Parathyroid adenoma (tissue), 2 donors: ENCODE data around the gene PNMA6E.
"Not testable (repeated sequence)": the region's sequence is repeated elsewhere in the genome, so short reads cannot be mapped to it uniquely, and the experiment has no call there.

Source experiments
- H2AFZ ChIP-seq: fragments of 300-600 bp; sonication (generic); one replicate; pipeline ENCODE4 v1.7.0; 2017; ENCODE audit warnings: antibody characterized with exemption, mild to moderate bottlenecking
- H3K27ac ChIP-seq: fragments of 300-600 bp; sonication (generic); one replicate; pipeline ENCODE4 v1.7.0; 2017
- H3K27me3 ChIP-seq: fragments of 300-600 bp; sonication (generic); one replicate; pipeline ENCODE4 v1.7.0; 2017; ENCODE audit warnings: low read length; ENCODE audit not compliant: control insufficient read depth, insufficient read depth
- H3K36me3 ChIP-seq: fragments of 300-600 bp; sonication (generic); one replicate; pipeline ENCODE4 v1.7.0; 2017; ENCODE audit warnings: low read length; ENCODE audit not compliant: control insufficient read depth, insufficient read depth
- H3K4me1 ChIP-seq: fragments of 300-600 bp; sonication (generic); one replicate; pipeline ENCODE4 v1.7.0; 2017; ENCODE audit warnings: control low read depth
- H3K4me2 ChIP-seq: fragments of 300-600 bp; sonication (generic); one replicate; pipeline ENCODE4 v1.7.0; 2017; ENCODE audit warnings: low read length
- H3K4me3 ChIP-seq: fragments of 300-600 bp; sonication (generic); one replicate; pipeline ENCODE4 v1.7.0; 2017; ENCODE audit warnings: low read depth, low read length
- H3K79me2 ChIP-seq: fragments of 300-600 bp; sonication (generic); one replicate; pipeline ENCODE4 v1.7.0; 2017; ENCODE audit warnings: control low read depth
- H3K9ac ChIP-seq: fragments of 300-600 bp; sonication (generic); one replicate; pipeline ENCODE4 v1.7.0; 2017; ENCODE audit warnings: mild to moderate bottlenecking
- H3K9me3 ChIP-seq: fragments of 300-600 bp; sonication (generic); one replicate; pipeline ENCODE4 v1.7.0; 2017; ENCODE audit warnings: low read length; ENCODE audit not compliant: control insufficient read depth
- CTCF ChIP-seq: fragments of 300-600 bp; sonication (generic); IDR thresholded peaks from one replicate; pipeline ENCODE4 v1.7.0; 2017; ENCODE audit warnings: antibody characterized with exemption, mild to moderate bottlenecking
- donor health status: primary hyperparathyroidism.

Gene PNMA6E

GRCh38 chrX:153387987-153388721 is 13.0 kb downstream of the PNMA6E start:
- no peak overlapping the region for H3K4me3 ChIP-seq
- no peak for TF ChIP-seq CTCF
- H3K27me3 ChIP-seq, result no peaks in the 10 kb centered on the region
- no peaks in the 10 kb centered on the region for H3K4me1 ChIP-seq
- no peaks in the 10 kb centered on the region for H3K36me3 ChIP-seq
- no peak overlapping the region for H3K4me2 ChIP-seq
- H3K79me2 ChIP-seq, result no peaks in the 10 kb centered on the region
- no peak overlapping the region for H3K9ac ChIP-seq
- H2AFZ ChIP-seq, result no peak overlapping the region
- no peak overlapping the region for H3K27ac ChIP-seq
- H3K9me3 ChIP-seq, result no peaks in the 10 kb centered on the region

- Histone ChIP-seq H3K4me2 (no peak overlapping the region), H3K36me3 (no peaks in the 10 kb centered on the region)
These were observed 13.8 kb downstream of the PNMA6E start for GRCh38 chrX:153387345-153387744.

GRCh38 chrX:153386097-153386496 is 15.1 kb downstream of the PNMA6E start:
- Histone ChIP-seq H3K79me2 (no peaks in the 10 kb centered on the region), H3K27ac (no peak overlapping the region), H3K9ac (no peak overlapping the region), H3K27me3 (no peaks in the 10 kb centered on the region), H3K36me3 (no peaks in the 10 kb centered on the region), H3K4me1 (peaks cover 13% of the 10 kb centered on the region), H3K4me3 (no peak overlapping the region), H3K4me2 (no peak overlapping the region), H3K9me3 (no peaks in the 10 kb centered on the region), H2AFZ (no peak overlapping the region)
- no peak for TF ChIP-seq CTCF

More at GRCh38 chrX:153387345-153387744, 13.8 kb downstream of the PNMA6E start:
- Histone ChIP-seq H3K4me3 (no peak overlapping the region), H3K4me1 (peaks cover under 1% of the 10 kb centered on the region), H3K27ac (no peak overlapping the region), H2AFZ (no peak overlapping the region), H3K9ac (no peak overlapping the region), H3K27me3 (no peaks in the 10 kb centered on the region), H3K79me2 (no peaks in the 10 kb centered on the region), H3K9me3 (no peaks in the 10 kb centered on the region)
- TF ChIP-seq CTCF, result no peak

- not testable (repeated sequence) for H2AFZ ChIP-seq, H3K4me2 ChIP-seq, H3K4me3 ChIP-seq, H3K79me2 ChIP-seq, H3K27me3 ChIP-seq, H3K27ac ChIP-seq, H3K9me3 ChIP-seq, H3K9ac ChIP-seq, H3K36me3 ChIP-seq
- peaks cover 20% of the 10 kb centered on the region for H3K4me1 ChIP-seq
These were observed 16.2 kb downstream of the PNMA6E start for GRCh38 chrX:153384973-153385372.

GRCh38 chrX:153384390-153384789 is 16.8 kb downstream of the PNMA6E start:
- Histone ChIP-seq H3K9me3 (no peaks in the 10 kb centered on the region), H3K4me1 (peaks cover 24% of the 10 kb centered on the region), H3K36me3 (no peaks in the 10 kb centered on the region), H3K4me2 (no peak overlapping the region), H3K27me3 (no peaks in the 10 kb centered on the region), H3K9ac (no peak overlapping the region), H3K4me3 (no peak overlapping the region), H3K27ac (no peak overlapping the region), H3K79me2 (no peaks in the 10 kb centered on the region), H2AFZ (no peak overlapping the region)
- TF ChIP-seq CTCF, result no peak
